NCI-H1092 (cell line): Measurements from ENCODE around the gene GDNF.
"Not testable (repeated sequence)": the region's sequence is repeated elsewhere in the genome, so short reads cannot be mapped to it uniquely, and the experiment has no call there.

ENCODE experiments used
- DNase-seq: peaks from one replicate; lab custom pipeline; 2025; lab: John Stamatoyannopoulos, UW

GDNF gene

DNA sequence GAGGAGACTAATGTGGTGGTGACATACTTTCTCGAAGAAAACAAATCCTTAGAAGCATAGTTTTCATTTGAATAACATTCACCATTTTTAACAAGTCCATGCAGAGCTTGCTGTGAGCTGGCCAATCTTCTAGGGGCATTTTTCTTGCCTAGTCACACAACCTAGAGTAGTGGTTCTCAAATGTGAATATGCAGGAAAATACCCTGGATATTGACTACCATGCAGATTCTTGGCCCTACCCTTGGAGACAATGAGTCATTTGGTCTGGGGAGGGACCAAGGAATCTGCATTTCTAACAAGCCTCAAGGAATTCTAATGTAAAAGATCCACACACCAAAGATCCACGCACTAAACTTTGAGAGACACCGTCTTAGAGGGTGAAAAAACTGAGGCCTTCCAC, 23.5 kb downstream of the GDNF start:
- no peak for DNase-seq

DNA sequence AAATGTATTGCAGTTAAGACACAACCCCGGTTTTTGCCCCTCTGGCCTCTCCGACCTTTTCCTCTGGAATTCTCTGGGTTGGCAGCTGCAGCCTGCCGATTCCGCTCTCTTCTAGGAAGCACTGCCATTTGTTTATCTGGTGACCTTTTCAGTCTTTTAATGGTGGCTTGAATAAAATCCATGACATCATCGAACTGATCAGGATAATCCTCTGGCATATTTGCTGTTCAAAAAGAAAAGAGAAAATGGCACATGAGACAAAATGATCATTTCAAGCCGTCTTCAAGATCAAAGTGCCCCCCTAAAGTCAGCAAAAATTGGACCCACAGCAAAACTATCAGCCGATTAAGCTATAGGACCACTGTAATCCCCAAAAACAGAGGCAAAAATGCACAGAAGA, 23.9 kb downstream of the GDNF start:
- no peak for DNase-seq

DNA sequence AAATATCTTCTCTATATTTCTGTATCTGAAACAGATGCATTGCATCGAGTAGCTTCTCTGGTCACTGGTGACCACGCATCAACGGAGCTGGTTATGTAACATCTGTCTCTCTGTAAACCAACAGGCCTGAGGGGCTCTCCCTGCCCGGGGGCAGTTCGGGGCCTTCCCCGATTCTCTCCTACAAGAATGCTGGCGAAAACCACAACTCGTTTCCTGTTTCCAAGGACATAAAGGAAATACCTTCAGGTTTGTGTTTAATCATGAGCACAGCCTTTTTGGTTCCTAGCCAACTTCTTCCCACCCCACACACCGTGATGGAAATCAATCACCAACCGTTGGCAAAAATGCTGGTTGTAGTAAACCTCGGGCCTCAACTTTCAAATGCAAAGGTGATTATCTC, 25.1 kb downstream of the GDNF start:
- DNase-seq, result no peak

DNA sequence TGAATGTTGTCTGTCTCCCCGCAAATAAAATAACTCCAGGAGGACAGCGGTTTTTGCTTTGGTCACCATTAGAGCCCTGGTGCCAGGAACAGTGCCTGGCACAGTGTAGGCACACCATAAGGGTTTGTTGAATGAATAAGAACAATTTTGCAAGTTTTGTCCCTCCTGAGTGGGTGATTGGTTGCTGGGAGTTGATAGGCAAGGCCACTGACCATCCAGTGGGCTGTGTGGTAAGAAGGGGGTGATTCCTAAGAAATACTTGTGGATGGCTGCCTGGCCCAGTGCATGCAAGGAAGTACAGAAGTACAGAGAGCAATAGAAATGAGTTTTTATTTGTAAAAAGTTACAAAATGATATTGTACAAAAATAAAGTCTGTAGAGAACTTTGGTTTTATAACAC, 27.5 kb downstream of the GDNF start:
- no peak for DNase-seq

DNA sequence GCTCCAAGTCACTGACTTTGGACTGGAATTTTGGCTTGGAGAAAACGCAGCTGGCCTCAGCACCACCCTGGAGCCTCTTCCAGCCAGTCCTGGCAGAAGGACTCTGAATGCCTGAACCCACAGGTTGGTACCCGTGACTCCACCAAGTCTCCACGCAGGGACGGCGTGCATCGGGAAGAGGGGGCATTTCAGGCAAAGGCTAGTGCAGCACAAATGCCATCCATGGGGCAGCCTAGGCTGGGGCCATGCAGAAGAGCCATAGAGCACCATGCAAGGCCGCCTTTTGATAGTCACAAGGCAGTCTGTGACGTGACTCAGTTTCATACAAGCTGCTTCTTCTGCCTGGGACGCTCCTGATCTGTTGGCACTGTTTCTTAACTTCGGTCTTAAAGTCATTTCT, 28.0 kb downstream of the GDNF start:
- no peak for DNase-seq

DNA sequence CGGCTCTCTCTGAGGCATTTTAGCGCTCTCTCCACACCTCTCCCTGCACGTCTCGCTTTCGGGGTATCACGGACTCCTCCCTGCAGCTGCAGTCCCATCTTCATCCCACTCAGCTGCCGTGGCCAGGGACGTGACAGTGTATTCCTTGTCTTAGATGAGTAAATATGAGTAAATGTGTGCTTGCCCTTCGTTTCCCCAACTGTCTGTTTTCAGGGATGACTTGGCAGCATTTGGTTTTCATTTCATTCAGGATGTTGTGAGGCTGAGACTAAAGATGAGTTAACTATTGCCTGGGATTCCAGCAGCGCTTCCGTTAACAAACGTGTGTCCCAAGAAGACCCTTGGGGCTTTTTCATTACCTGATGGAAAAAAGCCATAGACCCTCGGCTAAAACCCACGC, 29.5 kb downstream of the GDNF start:
- DNase-seq, result no peak

DNA sequence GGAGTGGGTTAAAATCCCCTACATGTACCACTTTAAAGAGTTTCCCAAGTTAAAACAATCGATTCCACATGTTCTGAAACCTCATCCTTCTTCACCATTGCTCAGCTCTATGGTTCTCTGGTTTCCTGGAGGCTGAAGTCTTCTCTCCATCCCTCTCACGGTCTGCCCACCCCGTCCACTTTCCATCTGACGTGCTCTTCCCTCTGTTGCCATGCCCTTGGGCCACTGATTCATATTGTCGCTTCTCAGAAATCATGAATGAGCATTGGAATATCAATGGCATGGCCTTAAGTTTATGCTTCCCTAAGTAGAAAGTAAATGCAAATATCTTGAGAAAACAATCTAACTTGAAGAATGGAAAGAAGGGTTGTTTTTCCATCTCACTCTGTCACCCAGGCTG, 30.9 kb downstream of the GDNF start:
- DNase-seq, result no peak

DNA sequence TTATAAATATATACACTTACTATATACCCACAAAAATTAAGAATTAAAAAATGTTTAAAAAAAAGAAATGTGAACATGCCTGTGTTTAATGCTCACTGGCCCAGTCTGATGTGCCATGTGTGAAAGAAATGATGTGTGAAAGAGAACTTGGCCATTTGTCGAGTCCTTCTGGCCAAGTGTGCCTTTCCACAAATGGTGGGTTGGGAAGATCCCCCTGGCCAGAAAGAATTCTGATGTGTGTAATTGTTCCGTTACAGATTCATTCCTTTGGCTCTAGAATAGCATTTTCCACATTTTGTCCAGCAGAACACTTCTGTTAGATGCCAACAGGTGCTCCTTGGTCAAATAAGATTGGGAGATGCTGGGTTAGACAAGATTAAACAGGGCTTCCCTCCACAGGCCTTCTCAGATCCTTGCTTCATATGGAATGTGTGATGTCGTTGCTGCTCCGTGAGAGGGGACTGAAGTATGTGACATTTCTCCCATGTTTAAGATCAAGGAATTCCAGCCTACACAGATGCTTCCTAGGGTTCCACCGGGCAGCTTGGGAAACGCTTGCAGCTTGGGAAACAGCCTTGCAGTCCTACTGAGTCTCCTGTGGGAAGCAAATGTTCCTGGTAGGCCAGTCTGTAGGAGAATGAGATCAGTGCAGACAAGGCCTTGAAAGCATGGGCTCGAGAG, 32.1 kb downstream of the GDNF start:
- DNase-seq, result no peak

DNA sequence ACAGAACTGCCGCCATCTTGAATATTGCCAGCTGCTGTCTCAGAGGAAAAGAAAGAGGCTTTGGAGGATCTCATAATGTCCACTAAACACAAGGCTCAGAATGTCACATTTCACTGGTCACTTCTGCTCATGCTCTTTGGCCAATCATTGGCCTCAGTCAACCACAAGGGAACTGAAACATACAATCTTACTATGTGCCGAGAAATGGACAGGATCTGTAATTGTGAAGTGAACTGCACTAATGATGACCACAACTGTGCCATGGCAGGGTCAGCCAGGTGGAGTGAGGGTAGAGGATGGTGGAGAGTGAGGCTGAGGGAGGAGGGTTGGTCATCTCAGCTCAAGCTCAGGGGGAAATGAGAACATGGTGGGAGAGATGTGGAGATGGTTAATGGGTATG, 32.8 kb downstream of the GDNF start:
- no peak for DNase-seq

DNA sequence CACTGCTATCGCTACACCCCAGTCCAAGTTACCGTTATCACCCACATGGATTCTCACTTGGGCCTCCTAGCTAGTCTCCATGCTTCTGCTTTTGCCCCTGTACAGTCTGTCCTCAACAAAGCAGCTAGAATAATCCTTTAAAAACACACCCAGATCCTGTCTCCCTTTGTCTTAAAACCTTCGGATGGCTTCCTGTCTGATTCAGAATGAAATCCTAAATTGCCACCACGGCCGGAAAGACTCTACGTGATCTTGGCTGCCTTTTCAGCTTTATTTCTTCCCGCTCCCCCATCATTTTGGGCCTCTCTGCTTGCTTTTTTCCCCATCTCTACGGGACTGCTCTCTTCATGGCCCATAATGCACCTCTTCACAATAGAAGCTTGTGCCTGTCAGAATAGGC, 33.4 kb downstream of the GDNF start:
- DNase-seq, result no peak

DNA sequence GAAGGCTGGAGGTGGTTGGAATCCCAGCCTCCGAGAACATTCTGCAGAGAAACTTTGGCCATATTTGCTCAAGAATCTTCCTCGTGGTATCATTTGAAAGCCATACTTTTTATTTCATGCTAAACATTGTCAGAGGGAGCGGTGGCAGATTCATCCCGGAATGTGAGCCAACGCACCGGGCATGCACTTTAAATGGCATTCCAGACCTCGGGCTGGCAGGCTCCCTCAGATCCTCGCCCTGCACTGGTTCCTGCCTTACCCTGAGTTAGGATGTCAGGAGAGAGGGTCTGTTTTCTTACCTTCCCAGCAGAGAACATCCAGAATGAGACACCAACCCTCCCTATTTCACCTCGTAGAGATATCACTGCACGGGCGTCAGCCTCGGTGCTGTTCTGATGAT, 33.8 kb downstream of the GDNF start:
- DNase-seq, result no peak

DNA sequence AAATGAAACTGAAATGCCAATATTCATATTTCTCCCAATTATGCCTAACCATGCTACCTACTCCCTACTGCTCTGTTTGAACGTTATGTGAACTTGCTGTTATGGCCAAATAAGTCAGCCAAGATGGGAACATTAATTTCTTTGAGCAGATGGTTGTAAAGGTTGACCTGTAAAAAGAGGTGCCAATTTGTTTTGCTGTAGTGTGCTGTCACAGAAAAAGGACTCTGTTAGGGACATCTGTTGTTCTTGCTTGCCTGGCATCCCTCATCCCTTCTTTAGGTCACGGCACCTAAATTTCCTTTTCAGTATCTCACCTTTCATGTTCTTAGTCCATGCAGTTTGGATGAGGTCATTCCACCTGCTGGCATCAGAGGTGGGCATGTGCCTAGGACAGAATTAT, 35.4 kb downstream of the GDNF start:
- no peak for DNase-seq

DNA sequence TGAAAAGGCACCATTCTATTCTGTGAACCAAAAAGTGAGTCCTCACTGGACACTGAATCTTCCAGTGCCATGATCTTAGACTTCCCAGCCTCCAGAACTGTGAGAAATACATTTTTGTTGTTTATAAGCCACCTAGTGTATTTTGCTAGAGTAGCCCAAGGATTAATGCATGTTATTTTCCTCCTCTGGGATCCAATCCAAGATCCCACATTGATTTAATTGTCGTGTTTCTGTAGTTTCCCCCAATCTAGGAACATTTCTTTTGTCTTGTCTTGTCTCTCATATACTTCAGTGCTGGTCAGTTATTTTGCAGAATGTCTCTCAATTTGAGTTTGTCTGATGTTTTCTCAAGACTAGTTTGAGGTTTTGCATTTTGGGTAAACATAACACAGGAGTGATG, 36.4 kb downstream of the GDNF start:
- no peak for DNase-seq

DNA sequence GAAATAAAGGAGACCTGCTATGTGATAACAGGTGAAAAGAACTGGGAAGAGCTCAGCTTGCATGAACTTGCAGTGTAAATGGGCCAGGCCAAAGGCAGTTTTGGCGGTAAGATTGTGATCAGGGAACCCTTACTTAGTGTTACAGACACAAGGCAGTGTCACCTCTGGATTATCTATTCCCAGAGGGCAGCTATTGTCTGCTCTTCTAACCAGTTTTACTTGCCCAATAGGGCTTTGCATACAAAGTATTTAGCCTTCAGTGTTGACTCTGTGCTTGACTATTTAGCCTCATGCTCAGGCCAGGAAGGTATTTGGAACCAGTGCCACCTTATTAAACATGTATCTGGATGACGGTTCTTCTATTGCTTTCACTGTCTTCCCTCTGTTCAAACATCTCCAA, 38.3 kb downstream of the GDNF start:
- no peak for DNase-seq

DNA sequence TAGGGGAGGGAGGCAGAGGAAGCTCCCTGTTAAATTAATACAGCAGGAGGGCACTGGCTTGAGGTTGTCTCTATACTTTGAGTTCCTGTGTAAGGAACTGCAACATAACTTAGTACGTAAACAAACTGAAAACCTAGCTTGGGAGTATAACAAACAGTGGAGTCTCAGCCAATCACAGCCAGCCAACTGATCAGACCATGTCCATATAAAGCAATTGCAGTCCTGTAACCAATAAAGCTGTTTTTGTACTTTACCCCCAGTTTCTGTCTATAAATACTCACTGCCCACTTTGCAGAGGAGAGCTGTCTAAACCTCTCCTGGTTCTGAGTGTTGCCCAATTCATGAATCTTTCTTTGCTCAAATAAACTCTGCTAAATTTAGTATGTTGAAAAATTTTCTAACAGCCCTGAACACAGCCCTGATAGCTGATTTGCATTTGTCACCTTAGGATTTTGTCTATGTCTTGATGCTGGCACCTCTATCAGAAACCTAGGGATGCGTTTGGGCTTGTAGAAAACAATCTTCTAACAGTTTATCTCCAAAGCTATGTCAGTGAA, 39.9 kb downstream of the GDNF start:
- no peak for DNase-seq

DNA sequence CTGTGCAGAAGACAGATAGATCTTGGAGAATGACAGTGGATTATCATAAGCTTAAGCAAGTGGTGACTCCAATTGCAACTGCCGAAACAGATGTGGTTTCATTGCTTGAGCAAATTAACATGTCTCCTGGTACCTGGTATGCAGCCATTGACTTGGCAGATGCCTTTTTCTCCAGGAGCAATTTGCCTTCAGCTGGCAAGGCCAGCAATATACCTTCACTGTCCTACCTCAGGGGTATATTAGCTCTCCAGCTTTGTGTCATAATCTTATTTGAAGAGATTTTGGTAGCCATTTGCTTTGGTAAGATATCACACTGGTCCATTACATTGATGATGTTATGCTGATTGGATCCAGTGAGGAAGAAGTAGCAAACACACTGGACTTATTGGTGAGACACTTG, 43.4 kb downstream of the GDNF start:
- not testable (repeated sequence) for DNase-seq

DNA sequence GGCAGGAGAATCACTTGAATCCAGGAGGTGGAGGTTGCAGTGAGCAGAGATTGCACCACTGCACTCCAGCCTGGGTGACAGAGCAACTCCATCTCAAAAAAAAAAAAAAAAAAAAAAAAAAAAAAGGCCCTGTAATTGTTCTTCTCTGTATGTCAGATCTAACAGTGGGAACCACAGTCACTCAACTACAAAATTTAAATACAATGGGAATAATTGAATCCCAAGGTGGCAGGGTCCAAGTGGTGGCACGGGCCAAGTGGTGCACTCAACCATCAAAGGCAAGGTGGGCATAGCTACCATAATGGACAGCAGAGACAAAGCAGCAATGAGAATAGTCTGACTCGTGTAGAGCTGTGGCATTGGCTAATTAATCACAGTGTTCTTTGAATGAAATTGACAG, 44.5 kb downstream of the GDNF start:
- DNase-seq, result not testable (repeated sequence)

DNA sequence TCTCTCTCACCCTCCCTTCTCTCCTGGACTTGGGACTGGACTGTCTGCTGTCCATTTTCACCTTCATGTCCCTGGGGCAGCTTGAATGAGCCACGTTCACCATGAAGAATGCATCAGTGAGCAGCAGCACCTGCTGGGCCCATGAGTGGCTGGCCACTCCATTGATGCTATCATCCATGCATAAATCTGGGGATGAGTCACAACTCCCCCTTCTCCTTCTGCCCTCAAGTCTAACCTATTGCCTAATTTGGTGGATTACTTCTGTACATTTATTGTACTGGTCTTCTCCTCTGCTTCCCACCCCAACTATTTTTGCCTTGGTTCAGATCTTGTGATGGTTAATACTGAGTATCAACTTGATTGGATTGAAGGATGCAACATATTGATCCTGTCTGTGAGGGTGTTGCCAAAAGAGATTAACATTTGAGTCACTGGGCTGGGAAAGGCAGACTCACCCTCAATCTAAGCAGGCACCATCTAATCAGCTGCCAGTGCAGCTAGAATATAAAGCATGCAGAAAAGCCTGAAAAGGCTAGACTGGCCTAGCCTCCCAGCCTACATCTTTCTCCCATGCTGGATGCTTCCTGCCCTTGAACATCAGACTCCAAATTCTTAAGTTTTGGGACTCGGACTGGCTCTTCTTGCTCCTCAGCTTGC, 46.7 kb downstream of the GDNF start:
- no peak for DNase-seq

DNA sequence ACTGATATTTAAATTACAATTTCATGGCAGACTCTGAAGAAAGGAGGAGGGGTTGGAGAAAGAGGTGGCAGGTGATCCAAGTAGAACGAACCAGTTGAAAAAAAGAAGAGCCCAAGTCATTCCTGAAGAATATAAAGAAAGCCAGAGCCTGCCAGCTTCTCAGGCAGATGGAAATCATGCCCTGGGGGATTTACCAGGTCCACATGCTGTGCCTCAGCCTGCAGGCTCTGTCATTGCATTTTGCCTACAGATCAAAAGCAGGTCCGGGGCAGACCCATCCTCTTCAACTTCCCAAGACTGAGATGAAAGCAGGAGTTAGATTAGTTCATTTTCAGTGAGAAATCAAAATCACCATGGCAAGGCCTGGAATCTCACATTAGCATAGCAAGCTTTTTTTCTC, 48.5 kb downstream of the GDNF start:
- no peak for DNase-seq

DNA sequence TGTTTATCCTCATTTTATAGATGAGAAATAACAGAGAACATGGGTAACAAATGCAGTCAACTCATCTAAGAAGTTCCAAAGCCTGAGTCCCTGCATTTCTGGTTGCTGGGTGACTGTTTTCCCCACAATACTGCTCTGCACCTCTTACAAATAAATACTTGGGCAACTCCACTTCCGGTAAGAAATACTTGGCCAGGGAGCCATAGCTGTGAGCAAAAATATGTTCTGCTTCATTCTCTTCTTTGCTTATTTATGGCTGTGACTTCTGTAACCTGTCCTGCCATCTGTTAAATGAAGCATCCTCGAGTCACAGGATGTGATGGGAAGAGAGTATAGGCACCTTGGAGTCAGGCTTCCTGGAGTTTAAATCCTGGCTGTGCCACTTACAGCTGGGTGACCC, 49.9 kb downstream of the GDNF start:
- DNase-seq, result no peak

DNA sequence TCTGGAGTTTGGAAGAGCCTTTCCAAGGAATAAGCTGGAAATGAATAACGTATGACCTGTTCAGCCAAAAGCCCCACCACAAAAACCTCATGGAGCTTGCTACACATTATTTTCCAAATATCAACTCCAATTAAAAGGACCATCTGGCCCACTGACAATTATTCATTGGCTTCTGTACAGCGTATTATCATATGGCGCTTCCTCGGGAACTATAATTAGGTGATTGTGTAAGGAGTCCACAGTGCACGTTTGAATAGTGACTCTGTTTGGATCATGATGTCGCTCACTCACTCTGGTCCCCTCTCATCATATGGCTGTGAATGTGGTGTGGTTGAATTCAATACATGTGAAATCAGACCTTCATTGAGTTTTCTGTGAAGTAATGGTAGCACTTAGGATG, 52.1 kb downstream of the GDNF start:
- DNase-seq, result no peak

DNA sequence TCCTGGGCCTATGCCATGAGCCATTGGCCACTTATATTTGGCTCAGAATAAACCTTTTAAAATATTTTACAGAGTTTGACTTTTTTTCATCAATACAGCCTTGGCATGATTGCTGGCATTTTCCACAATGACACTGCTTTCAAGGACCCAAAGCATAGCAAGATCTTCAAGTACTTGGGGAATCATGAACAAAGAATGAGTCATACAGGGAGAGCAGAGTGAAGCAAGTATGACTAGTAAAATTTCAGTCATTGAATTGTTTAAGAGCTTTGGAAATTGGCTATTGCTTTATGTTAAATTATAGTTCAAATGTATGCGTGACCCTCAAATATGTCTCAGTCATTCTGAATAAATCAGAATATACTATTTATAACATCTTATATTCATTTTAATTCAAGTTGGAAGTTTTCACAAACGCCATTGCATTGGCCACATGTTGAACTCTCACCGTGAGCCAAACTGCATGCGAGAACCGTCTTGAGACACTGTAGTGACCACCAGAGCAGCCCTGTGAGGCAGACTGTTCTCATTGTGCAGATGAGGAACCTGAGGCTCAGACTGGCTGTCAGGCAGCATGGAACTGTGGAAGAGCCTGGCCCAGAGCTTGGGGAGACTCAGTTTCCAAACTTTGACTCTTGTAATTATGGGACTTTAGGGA, 52.9 kb downstream of the GDNF start:
- DNase-seq, result no peak

DNA sequence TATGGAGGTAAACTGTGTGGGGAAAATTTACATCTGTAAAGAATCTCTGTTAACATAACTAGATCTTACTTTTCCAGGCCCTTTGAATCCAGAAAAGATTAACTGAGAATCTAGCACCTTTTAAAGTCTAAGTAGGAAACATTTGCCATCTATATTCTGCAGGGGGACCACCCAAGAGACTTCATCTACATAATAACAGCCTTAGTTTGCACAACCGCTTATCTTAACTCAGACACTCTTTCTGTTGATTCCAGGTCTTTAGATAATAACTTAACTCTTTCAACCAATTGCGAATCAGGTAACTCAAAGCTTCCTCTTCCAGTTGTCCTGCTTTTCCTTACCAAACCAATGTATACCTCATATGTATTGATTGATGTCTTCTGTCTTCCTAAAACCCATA, 53.4 kb downstream of the GDNF start:
- no peak for DNase-seq
